ENCODE results near the gene JAKMIP1.

Gene JAKMIP1

GRCh38 chr4:6086846-6087245 is 113.5 kb downstream of the JAKMIP1 start:
- no peak for DNase-seq

GRCh38 chr4:6085691-6086628 is 114.4 kb downstream of the JAKMIP1 start:
- DNase-seq: no peak

- DNase-seq: no peak
Measured at GRCh38 chr4:6085028-6085690, 115.2 kb downstream of the JAKMIP1 start.

- no peak for DNase-seq
Measured at GRCh38 chr4:6079965-6080364, 120.4 kb downstream of the JAKMIP1 start.

GRCh38 chr4:6078560-6078959 is 121.8 kb downstream of the JAKMIP1 start:
- no peak for DNase-seq

- no peak for DNase-seq
Measured at GRCh38 chr4:6076391-6076790, 124.0 kb downstream of the JAKMIP1 start.

GRCh38 chr4:6074758-6075157 is 125.6 kb downstream of the JAKMIP1 start:
- DNase-seq: no peak

- no peak for DNase-seq
Measured at GRCh38 chr4:6071959-6072720, 128.2 kb downstream of the JAKMIP1 start.

- no peak for DNase-seq
Measured at GRCh38 chr4:6071191-6071958, 129.0 kb downstream of the JAKMIP1 start.

GRCh38 chr4:6069845-6070709 is 130.3 kb downstream of the JAKMIP1 start:
- no peak for DNase-seq

GRCh38 chr4:6068986-6069385 is 131.4 kb downstream of the JAKMIP1 start:
- DNase-seq: no peak

GRCh38 chr4:6065934-6066590 is 134.3 kb downstream of the JAKMIP1 start:
- DNase-seq: no peak

GRCh38 chr4:6065166-6065565 is 135.2 kb downstream of the JAKMIP1 start:
- DNase-seq: no peak

GRCh38 chr4:6064383-6064782 is 136.0 kb downstream of the JAKMIP1 start:
- no peak for DNase-seq

GRCh38 chr4:6063684-6064083 is 136.7 kb downstream of the JAKMIP1 start:
- no peak for DNase-seq

GRCh38 chr4:6062133-6062532 is 138.2 kb downstream of the JAKMIP1 start:
- no peak for DNase-seq

- no peak for DNase-seq
Measured at GRCh38 chr4:6059375-6059805, 141.0 kb downstream of the JAKMIP1 start.

- no peak for DNase-seq
Measured at GRCh38 chr4:6058531-6059374, 141.6 kb downstream of the JAKMIP1 start.

GRCh38 chr4:6056976-6057766 is 143.2 kb downstream of the JAKMIP1 start:
- DNase-seq: no peak
